ENCODE results near the gene ALDH16A1.
"Not testable (repeated sequence)": the region's sequence is repeated elsewhere in the genome, so short reads cannot be mapped to it uniquely, and the experiment has no call there.

The ALDH16A1 gene

GRCh38 chr19:49468746-49469447 is 15.9 kb downstream of the ALDH16A1 start:
- DNase-seq = peak; percentile 75

GRCh38 chr19:49469828-49470614 is 17.0 kb downstream of the ALDH16A1 start:
- DNase-seq = peak; percentile 78

GRCh38 chr19:49470615-49470978 is 17.6 kb downstream of the ALDH16A1 start:
- DNase-seq = no peak

GRCh38 chr19:49472936-49473335 is 19.9 kb downstream of the ALDH16A1 start:
- DNase-seq = no peak

GRCh38 chr19:49473501-49473867 is 20.5 kb downstream of the ALDH16A1 start:
- not testable (repeated sequence) for DNase-seq

- DNase-seq = peak; percentile 91
Measured at GRCh38 chr19:49473868-49474541, 21.0 kb downstream of the ALDH16A1 start, which contains the start of gene FLT3LG. TSS of gene FLT3LG (plus strand) at chr19:49474215. CDS start at chr19:49474640, 425 bp downstream.

GRCh38 chr19:49474542-49474924 is 21.5 kb downstream of the ALDH16A1 start:
- no peak for DNase-seq

GRCh38 chr19:49475191-49475917 is 22.3 kb downstream of the ALDH16A1 start:
- DNase-seq = no peak

- peak; percentile 72 for DNase-seq
Measured at GRCh38 chr19:49475995-49476880, 23.2 kb downstream of the ALDH16A1 start.

- DNase-seq = no peak
Measured at GRCh38 chr19:49479975-49480628, 27.1 kb downstream of the ALDH16A1 start.

GRCh38 chr19:49481020-49481683 is 28.1 kb downstream of the ALDH16A1 start:
- no peak for DNase-seq

GRCh38 chr19:49486232-49486631 is 33.2 kb downstream of the ALDH16A1 start:
- DNase-seq = no peak

GRCh38 chr19:49486710-49487276 is 33.8 kb downstream of the ALDH16A1 start:
- DNase-seq = no peak

- peak; percentile 100 for DNase-seq
Measured at GRCh38 chr19:49487277-49488045, 34.4 kb downstream of the ALDH16A1 start, which contains the start of gene RPL13A. TSS of gene RPL13A (plus strand) at chr19:49487608. CDS start at chr19:49487630, 22 bp downstream.

GRCh38 chr19:49488046-49488862 is 35.2 kb downstream of the ALDH16A1 start:
- DNase-seq = no peak

GRCh38 chr19:49488863-49489537 is 36.0 kb downstream of the ALDH16A1 start:
- DNase-seq = no peak

- DNase-seq = no peak
Measured at GRCh38 chr19:49489601-49490167, 36.7 kb downstream of the ALDH16A1 start.

Measured in activated CD4-positive, CD25-positive, alpha-beta regulatory T cell treated with anti-CD3 and anti-CD28 coated beads, Interleukin-2, amount 50 U/mL, for 72 hours (primary cell).